Fibroblast of pulmonary artery (primary cell): ENCODE measurements around the gene PTGES3.
A peak's percentile ranks its signal among the peaks of the same experiment; 100 is the strongest.
"Not testable (repeated sequence)": the region's sequence is repeated elsewhere in the genome, so short reads cannot be mapped to it uniquely, and the experiment has no call there.

ENCODE experiments used
- DNase-seq: peaks from one replicate; pipeline ENCODE4 v3.0.0-alpha.2; 2010; ENCODE audit warnings: low read depth
- H3K4me3 ChIP-seq: replicated peaks from 2 replicates; pipeline ENCODE4 v1.5.1; 2011; ENCODE audit warnings: low read depth, mild to moderate bottlenecking, control low read depth, low read length, moderate library complexity
- TF ChIP-seq, protein P1 (sequence below): IDR thresholded peaks from 2 replicates; pipeline ENCODE4 v1.5.1; 2011; ENCODE audit warnings: mild to moderate bottlenecking, control low read depth, low read length, inconsistent platforms; ENCODE audit errors: missing control alignments

PTGES3 gene

GRCh38 chr12:56709759-56710376 lies 21.8 kb upstream of the PTGES3 start:
- TF ChIP-seq, protein P1, sequence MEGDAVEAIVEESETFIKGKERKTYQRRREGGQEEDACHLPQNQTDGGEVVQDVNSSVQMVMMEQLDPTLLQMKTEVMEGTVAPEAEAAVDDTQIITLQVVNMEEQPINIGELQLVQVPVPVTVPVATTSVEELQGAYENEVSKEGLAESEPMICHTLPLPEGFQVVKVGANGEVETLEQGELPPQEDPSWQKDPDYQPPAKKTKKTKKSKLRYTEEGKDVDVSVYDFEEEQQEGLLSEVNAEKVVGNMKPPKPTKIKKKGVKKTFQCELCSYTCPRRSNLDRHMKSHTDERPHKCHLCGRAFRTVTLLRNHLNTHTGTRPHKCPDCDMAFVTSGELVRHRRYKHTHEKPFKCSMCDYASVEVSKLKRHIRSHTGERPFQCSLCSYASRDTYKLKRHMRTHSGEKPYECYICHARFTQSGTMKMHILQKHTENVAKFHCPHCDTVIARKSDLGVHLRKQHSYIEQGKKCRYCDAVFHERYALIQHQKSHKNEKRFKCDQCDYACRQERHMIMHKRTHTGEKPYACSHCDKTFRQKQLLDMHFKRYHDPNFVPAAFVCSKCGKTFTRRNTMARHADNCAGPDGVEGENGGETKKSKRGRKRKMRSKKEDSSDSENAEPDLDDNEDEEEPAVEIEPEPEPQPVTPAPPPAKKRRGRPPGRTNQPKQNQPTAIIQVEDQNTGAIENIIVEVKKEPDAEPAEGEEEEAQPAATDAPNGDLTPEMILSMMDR, result no peak
- H3K4me3 ChIP-seq, result no peak overlapping the region
- no peak for DNase-seq

DNA sequence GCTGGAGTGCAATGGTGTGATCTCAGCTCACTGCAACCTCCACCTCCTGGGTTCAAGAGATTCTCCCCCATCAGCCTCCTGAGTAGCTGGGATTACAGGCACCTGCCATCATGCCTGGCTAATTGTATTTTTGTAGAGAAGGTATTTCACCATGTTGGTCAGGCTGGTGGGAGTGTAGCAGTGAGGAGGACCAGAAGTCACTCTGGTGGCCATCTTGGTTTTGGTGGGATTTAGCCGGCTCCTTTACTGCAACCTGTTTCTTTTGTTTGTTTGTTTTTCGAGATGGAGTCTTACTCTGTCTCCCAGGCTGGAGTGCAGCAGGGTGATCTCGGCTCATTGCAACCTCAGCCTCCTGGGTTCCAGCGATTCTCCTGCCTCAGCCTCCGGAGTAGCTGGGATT lies 16.4 kb upstream of the PTGES3 start:
- H3K4me3 ChIP-seq, DNase-seq: not testable (repeated sequence)

DNA sequence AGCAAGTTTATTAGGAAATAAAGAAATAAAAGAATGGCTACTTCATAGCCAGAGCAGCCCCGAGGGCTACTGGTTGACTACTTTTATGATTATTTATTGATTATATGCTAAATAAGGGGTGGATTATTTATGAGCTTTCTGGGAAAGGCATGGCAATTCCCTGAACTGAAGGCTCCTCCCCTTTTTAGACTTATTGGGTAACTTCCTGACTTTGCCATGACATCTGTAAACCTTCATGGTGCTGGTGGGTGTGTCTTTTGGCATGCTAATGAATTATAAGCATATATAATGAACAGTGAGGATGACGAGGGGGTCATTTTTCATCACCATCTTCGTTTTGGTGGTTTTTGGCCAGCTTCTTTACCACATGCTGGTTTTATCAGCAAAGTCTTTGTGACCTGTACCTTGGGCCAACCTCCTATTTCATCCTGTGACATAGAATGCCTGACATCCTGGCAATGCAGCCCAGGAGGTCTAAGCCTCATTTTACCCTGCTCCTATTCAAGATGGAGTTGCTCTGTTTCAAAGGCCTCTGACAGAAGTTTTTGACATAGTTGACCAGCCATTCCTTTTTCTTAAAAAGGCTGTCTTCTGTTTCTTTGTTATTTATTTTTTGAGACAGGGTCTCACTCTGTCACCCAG lies 11.1 kb upstream of the PTGES3 start:
- TF ChIP-seq, protein P1, result no peak
- peak; percentile 46 for DNase-seq
- H3K4me3 ChIP-seq, result no peak overlapping the region

DNA sequence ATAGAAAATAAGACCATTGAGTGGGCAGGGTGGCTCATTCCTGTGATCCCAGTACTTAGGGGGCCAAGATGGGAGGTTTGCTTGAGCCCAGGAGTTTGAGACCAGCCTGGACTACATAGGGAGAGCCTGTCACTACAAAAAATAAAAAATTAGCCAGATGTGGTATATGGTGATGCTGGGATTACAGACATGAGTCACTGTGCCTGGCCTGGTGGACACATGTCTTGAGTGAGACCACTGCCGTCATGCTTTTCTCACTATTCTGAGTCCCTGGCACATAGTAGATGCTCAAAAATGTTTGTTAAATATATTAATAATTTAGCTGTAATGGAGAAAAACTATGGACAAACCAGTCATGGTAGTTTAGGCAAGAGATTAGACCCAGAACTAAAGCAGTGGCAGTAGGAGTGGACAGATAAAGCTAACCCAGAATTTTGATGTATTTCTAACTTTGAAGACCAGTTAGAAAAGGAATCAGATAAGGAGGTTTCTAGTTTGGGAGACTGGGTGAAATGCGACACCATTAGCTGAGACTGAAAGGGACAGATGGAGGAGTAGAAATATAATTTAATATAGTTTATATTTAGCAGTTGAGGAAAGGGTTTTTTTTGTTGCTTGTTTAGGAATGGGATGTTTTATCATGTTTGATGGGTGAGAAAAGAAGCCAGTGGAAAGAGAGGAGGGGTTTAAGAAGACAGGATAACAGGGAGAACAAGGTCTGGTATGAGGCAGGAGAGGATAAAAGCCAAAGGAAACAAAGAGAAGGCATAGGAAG lies 7.4 kb upstream of the PTGES3 start:
- TF ChIP-seq, protein P1, result no peak
- no peak overlapping the region for H3K4me3 ChIP-seq
- no peak for DNase-seq

DNA sequence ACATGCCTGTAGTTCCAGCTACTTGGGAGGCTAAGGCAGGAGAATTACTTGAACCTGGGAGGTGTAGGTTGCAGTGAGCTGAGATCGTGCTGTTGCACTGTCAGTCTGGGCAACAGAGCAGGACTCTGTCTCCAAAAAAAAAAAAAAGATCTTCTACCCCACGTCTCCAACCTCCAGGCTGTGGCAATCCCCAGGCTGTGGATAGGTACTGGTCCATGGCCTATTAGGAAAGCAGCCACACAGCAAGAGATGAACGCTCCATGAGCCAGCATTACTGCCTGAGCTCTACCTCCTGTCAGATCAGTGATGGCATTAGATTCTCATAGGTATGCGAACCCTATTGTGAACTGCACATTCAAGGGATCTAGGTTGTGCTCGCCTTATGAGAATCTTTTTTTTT lies 6.1 kb upstream of the PTGES3 start:
- DNase-seq, result no peak
- H3K4me3 ChIP-seq, result no peak overlapping the region

GRCh38 chr12:56688846-56689109 lies 694 bp upstream of the PTGES3 start:
- TF ChIP-seq, protein P1, result no peak
- DNase-seq, result no peak
- H3K4me3 ChIP-seq, result peak overlapping the region; percentile 99

More for the DNA sequence above, 6.1 kb upstream of the PTGES3 start:
- TF ChIP-seq, protein P1, result no peak

GRCh38 chr12:56687223-56688128 lies 608 bp downstream of the PTGES3 start:
- DNase-seq, result peak; percentile 29
- H3K4me3 ChIP-seq, result peak overlapping the region; percentile 99
- TF ChIP-seq, protein P1, result no peak
